LNCAP (cell line): ENCODE data around the gene CD7.

ENCODE experiments used
- TF ChIP-seq, protein P1 (sequence below): fragments of 450-650 bp; IDR thresholded peaks from 2 replicates; pipeline ENCODE4 v1.5.1; 2017; ENCODE audit warnings: mild to moderate bottlenecking

CD7 gene

DNA sequence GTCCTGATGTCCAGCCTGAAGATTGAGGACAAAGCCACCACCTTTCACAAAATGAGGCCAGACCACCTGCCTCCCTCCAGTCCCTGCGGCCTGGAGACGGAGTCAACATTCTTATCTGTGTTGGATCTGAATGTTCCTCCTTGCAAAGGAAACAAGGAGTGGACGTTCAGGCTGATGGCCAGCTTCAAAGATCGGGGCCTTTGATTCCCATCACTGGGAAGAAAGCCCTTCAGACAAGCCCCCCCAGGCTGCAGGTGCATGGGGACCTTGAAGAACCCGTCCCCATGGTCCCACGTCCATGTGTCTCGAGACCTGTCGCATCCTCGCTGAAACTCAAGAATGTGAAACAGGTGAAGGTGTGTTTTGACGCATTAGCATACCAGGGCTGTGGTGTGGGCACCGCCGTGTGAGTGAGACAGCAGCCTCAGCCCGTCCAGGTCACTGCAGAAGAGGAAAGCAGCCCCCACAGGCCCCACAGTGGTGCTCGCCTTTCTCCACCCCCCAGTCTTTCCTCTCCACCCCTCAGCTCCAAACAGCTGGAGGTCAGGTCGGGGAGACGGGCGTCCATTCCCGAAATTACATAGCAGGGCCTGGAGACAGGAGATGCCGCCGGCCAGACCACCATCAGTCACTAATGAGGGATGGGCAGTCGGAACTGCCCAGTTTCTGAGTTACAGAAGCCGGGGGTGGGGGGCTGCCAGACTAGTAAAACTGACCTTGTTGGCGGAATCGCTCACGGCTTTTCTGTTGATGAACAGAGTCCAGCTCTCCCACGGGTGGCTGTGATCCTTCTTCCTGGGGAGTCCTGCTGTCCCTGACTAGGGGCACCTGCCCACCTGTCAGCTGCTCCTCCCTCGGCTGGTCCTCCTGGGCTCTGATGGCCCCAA is 43.0 kb downstream of the CD7 start:
- TF ChIP-seq, protein P1, sequence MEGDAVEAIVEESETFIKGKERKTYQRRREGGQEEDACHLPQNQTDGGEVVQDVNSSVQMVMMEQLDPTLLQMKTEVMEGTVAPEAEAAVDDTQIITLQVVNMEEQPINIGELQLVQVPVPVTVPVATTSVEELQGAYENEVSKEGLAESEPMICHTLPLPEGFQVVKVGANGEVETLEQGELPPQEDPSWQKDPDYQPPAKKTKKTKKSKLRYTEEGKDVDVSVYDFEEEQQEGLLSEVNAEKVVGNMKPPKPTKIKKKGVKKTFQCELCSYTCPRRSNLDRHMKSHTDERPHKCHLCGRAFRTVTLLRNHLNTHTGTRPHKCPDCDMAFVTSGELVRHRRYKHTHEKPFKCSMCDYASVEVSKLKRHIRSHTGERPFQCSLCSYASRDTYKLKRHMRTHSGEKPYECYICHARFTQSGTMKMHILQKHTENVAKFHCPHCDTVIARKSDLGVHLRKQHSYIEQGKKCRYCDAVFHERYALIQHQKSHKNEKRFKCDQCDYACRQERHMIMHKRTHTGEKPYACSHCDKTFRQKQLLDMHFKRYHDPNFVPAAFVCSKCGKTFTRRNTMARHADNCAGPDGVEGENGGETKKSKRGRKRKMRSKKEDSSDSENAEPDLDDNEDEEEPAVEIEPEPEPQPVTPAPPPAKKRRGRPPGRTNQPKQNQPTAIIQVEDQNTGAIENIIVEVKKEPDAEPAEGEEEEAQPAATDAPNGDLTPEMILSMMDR, result no peak

DNA sequence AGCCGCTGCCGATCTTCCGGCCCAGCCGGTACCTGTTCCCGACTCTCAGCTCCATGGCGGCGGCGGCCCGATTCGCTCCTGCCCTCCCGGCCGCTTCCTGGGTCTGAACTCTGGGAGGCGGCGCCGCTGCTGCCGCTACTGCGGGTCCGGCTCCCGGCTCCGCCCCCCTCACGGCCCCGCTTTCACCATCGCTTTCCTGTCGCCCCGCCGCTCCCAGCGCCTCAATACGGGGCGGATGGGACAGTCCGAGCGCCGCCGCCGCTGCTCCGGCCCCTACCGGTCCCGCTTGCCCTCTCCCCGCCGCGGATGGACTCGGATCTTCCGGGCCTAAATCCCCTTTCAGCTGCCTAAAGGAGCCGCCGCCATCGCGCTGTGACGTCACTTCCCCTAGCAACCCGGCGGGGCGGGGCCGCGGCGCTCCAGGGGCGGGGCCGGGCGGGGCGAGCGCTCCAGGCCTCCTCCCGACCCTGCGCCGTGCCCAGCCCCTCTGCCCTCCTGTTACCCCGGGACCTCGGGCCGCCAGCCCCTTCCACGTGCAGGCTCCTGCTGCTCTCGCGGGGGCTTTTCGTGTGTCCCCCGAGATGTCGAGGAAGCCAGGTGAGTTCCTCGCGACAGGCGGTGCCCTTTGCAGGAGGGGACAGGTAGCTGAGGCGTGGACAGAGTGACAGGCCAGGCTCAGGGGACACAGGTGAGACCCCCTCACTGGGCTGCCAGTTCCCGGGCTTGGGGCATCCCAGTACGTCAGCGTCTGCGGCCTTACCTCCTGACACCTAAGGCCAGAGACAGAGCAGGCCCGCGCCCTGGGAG is 43.9 kb downstream of the CD7 start, which contains the start of gene CSNK1D:
Gene CSNK1D (minus strand): TSS at position 374 of the 807 bp plus-strand sequence. CDS start 319 bp downstream, at position 55.
- TF ChIP-seq, protein P1, result no peak

DNA sequence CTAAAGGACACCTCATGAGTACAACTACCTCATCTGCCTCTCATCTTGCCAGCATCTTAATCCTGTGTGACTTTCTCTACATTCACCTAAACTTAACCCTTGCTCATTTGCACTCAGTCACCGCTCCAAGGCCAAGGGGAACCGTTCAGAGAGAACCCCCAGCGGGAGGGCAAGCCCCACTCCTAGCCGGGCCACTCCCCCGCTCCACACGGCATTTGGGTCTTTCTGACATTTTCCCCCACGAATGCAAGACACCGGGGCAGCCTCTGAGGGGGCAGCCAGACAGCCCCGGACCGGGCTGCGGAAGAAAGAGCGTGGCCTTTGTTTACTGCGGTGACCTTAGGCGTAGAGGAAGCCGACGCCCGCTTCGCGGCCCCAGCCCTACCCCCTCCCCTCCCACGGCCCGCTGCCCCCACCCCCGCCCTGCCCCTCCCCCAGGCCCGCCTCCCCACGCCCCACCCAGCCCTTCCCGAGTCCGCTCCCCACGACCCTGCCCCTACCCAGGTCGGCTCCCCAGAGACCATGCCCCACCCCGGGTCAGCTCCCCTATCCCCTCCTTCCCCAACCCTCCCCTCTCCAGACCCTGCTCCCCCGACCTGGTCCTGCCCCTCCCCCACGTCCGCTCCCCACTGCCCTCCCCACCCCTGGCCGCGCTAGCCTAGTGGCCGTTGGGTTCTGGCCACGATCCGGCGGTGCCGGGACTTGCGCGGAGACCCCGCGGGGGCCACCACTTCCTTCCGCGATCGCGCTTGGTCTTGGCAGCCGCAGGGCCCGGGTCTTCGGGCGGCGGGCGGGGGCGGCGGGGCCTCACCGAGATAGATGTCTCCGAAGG is 44.7 kb downstream of the CD7 start:
- TF ChIP-seq, protein P1, result no peak

DNA sequence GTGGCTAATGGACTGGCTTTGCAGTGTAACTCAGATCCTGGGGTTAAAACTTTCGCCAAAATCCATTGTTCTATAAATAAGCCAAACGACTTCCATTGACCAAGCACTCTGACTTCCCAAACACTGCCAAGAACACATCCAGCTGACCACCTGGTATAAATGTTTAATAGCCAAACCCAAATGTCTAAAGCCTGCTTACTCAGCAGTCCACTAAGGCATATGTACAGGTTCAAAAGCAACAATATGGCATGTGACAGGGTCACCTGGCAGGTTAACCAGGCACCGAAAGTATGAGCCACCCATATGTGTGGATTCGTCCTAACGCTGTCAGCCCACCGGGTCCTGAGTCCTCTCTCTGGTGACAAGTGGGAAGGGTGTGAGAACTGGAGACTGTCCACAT is 46.0 kb downstream of the CD7 start:
- TF ChIP-seq, protein P1, result no peak

DNA sequence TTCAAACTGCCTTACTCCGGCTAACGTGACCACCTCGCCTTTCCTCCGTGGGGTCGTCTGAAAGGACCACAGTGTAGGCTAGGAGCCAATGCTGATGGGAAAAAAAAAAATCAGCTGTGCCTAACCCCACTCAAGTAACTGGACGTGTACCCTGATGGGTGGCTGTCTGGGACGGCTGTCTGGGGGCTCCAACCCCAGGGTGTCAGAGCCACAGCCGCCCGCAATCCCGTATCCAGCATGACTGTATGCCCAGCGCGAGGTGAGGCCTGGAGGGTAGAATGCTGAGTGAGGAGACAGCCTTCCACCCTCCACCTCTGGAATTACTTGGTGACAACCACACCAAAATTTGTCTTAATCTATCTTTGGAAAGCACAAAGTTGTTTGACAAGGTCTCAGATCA is 46.8 kb downstream of the CD7 start:
- TF ChIP-seq, protein P1, result no peak

DNA sequence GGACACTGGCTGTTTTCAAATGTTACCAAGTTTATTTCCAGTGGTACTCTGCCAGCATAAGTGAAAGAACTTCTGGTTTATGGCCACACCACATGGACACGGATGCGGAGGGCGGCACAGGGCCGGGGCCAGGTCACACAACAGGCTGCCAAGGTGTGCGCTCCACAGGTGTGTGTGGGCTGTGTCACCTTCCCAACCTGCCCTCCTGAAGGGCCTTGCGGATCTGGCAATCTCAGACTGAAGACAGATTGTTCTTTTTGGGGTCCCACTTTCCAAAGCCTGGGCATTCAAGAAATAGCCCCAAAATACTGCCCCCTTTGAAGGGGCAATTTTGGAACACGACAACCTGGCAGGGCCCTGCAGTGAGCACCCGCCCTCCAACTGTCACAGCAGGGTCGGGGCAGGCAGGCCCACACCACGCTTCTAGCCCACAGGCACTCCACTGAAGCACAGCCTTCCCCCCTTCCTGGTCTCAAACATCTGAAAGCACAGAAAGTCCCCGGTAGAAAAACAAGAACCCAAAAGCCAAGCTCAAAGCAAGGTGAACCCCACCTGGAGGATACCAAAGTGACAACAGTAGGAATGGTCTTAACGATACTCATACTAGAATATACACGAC is 47.4 kb downstream of the CD7 start:
- TF ChIP-seq, protein P1, result no peak
